NCI-H345 treated with DMSO at 0.1 percent for 48 hours (cell line): ENCODE results near the gene CD81.

Experiments used
- DNase-seq: peaks from one replicate; lab custom pipeline; 2025; ENCODE audit not compliant: unreplicated experiment; lab: John Stamatoyannopoulos, UW

The CD81 gene

DNA sequence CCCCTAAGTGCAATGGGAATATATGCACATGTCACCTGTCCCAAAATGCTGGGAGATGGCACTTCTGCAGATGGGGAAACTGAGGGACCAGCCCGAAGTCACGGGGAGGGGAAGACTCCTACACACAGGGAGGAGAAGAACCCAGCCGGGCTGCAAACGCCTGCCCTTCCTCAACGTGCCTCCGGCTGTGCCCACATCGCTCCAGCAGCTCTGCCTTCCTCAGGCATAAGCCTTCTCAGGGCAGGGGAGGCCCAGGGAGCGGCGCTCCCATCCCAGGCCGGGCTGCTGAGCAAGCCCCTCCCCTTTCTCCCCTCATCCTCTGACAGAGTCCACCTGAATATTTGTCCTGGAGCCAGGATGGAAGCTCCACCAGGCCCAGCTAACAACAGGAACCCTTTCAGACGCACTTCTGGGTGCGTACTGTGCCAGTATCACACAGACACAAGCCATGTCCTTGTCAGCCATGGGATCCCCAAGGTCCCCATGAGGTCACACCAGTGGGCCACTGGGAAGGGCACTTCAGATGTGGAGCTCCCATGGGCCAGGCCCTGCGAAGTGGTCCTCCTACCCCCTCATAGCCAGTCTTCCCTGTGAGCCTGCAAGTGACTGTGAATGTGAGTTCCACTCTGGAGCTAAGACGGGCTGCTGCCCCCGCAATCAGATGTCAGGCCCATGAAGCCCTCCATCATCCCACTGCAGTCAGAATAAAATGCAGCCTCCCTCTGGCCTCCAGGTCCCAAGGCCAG is 2.5 kb upstream of the CD81 start:
- no peak for DNase-seq

DNA sequence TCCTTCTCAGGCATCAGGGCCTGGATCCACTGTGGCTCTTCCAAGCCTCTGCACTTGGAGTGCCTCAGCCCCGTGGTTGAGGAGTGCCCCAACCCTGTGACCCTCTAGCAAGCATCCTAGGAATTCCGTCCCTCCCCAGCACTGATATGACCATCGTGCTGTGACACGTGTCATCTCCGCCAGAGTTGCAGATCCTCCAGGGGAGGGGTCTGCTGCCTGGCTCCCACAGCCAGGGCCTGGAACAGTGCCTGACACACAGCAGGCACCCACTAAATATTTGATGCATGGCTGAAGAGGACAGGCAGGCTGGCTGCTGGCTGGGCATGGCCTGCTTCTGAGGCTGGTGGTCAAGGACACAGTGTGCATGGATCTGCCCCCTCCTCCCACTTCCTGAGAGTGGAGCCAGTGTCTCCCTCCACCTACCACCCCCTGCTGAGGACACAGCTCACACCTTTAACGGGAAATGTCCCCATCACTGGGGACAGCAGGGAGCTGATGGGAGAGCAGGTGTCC is 1.7 kb upstream of the CD81 start:
- no peak for DNase-seq

DNA sequence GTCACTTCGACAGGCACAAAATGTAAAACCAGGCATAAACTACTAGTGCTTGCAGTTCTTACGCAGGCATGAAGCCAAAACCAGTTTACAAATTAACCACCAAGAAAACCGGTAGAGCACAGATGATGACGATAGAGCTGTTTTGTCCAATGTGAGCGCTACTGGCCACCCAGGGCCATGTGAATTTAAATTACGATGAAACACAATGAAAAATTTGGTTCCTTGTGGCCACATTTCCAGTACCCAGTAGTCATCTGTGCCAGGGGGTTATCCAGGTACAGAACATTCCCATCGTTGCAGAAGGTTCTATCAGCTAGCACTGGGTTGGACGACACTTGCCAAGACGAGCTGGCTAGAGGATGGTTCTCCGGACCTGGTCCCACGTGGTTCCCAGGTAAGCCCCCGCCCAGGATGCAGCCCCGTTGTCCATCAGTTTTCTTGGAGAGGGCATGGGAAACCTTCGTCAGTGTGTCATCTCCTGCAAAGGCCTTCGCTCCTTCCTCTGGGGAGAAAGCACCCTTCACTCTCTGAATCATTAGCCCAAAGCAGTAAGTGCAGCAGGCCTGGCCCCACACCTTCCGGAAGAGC is 1.1 kb upstream of the CD81 start:
- DNase-seq = no peak

- no peak for DNase-seq
Observed at GRCh38 chr11:2377511-2378443, 667 bp downstream of the CD81 start.

DNA sequence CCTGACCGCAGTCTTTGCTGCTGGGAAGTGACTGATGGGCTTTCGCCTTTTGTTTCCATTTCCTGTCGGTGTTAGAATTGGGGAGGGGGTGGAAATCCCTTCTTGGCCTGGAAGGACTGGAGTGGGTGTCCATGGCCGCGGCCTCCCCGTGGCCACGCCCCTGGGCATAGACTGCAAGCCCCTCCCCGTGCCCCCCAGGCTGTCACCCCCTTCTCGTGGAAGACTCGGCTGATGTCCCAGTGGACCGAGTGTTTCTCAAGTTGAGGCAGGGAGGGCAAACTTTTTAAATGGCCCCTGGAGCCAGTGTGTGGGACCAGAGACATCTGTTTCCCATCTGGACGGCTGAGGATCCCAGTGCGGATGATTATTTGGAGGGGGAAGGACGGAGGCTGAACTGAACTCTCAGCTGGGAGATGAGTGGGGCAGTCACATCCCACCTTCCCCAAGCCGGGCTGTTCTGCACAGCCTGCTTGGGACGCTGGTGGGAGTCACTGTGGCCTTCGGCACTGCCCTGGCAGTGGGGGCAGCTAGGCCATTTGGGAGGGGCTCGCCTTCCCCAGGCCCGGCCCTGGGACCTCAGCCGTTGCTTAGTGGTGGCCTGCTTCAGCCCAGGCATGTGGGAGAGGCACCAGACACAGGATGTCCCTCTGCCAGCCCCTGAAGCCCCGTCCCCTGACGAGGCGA is 1.6 kb downstream of the CD81 start:
- DNase-seq = no peak

DNA sequence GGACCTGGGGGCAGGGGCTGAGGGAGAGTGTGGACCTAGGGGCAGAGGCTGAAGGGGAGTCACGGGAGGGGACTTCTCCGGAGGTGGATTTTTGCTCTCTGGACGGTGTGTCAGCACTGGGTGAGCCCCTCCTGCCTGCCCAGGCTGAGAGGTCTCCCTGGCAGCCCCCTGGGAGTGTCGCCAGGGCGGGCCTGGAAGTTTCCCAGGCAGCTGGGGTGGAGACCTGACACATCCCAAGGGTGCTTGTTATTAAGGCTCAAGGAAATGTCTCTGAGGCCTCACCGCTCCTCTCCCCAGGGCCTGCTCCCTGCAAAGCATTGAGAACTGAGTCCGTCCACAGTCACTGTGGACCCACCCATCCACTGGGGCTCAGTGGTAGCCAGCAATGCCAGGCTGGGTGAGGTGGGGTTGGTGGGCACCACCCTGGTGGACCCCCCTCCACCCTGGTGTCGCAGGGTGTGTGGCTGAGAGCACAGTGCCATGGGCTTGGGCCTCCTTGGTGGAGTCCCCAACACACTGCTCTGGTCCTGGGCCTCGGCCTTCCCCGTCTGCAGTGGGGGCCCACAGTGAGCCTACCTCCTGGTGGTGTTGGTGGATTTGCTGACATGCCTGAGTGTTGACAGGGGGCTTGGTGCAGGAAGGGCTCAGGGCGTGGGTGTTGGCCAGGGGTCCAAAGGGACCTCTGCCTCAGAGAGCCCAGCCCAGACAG is 2.5 kb downstream of the CD81 start:
- DNase-seq = no peak

DNA sequence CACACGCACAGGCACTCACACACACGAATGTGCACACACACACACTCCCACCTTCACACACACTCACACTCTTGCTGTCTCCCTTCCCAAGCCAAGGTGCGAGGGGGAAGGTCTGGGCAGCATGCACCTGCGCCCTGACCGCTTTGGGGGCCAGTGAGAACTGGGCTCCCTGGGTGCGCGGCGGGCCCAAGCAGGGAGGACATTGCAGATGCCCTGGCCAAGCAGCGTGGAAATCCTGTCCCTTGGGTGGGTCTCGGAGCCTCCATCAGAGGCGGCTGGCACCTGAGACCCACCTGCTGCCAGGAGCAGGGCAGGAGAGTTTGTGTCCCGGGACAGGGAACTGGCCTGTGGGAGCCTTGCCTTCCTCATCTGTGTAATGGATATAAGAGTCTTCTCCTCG is 3.3 kb downstream of the CD81 start:
- DNase-seq = no peak

DNA sequence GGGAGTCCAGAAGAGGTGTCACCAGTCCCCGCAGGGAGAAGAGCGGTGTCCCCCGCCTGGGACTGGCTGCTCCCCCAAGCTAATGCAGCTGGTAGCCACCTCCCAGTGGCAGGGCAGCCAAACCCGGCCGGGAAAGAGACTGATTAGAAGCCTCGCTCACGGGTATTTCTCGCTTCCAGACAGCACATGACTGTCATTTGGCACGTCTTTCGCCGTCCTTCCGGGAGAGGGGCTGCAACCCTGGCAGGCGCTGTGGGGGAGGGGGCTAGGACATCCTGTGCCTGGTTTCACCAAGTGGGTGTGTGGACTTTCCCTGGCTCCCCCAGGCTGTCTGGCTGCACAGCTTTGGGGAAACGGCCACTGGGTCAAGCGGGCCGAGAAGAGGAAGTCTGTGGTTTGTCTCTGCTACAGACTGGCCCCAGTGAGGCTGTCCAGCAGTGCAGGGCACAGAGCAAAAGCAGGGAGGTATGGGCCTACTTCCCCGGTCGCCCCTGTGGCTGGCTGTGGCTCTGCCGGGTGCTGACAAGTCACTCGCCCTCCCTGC is 3.8 kb downstream of the CD81 start:
- DNase-seq = no peak

DNA sequence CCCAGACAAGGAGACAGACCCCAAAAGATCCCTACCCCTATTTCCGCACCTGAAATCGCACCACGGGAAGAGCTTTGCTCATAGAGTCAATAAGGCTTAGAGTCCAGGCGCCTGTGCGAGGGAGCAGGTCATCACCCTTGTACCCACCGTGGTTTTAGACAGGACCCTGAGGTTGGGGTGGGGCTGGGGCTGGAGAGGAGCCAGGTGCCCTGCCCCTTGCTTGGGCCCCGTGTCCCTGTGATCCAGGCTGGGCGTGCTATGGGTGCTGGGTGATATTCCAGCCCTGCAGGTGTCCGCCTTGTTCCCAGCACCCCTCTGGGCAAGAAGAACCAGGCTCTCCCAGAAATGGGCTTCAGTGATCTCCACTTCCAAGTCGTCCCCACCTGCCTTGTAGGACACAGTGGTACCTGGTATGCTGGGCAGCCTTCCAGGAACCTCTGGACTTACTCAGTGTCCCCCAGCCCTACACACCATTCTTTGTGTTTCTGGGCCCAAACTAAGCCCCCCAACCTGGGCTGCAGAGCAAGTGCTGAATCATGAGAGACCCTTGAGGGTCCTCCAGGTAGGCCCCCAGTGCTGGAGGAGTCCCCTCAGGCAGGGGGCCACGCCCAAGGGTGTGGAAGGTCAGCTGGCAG is 4.5 kb downstream of the CD81 start:
- DNase-seq = no peak

- no peak for DNase-seq
Observed at GRCh38 chr11:2382129-2382517, 5.0 kb downstream of the CD81 start.

DNA sequence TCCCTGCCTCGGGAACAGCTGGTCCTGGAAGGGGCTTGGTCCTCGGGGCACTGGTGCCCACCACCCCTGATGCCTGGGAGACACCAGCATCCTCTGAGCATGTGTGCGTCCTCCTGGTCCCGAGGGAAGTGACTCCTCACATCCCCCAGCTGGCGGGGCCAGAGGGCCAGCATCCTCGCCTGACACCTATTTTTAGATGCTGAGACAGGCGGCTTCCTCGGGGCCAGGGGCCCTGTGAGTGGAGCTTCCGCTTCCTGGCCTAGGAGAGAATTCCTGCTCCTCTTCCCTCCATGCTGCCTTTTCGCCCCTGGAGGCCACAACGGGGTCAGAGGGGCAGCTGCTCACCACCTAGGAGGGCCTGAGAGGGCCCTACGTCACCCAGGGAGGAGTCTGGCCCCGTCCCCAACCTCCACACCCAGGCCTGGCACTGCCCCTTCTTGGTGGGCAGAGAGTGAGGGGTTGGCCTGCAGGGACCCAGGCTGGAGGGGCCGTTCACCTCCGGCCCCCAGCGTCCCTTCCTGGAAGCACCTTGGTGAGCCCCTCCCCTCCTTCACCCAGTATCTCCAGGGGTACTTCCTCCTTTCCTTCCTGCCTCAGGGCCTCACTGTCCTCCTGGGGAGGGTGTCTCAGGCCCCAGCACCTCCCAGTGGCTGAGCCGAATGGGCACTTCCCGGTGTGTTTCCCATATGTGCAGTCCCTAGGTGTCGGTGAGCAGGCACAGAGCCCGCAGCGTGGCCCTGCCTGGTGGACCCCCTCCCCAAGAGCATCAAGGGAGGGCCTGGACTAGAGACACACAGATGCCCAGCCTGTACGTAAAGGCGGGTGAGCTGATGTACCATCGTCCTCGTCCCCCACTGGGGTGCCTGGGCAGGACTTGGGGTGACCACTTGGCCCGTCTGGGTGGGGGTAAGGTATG is 6.1 kb downstream of the CD81 start:
- no peak for DNase-seq

DNA sequence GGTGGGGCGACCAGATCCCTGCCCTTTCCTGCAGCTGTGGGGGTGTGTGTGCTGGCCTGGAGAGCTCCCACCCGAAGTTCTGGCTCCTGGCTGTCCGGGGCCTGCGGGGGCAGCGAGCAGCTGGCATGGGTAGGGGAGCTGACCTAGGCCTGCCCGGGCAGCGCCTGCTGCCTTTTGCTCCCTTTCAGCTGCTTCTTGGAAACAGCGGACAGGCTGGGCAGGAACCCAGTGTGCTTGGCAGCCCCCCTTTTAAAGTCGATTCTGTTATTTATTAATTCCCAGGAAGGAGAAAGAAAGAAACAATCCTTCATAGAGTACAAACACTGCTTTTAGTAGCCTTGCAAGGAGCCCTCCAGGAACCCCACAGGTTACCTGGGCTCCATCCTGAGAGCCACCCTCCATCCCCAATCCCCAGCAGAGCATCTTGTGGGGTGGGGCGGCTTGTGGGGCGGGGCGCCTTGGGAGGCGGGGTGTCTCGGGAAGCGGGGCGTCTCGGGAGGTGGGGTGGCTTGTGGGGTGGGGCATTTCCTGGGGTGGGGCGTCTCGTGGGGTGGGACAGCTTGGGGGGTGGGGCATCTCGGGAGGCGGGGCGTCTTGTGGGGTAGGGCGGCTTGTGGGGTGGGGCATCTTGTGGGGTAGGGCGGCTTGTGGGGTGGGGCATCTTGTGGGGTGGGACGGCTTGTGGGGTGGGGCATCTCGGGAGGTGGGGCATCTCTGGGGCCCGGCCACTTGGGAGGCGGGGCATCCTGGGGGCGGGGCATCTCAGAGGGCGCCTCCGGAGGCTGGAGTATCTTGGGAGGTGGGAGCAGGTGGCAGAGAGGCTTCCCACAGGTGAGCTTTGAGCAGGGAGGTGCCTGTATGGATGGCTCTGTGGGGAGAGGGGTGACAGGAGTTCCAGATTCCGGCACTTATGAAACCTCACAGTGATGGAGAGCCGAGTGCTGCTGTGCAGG is 7.0 kb downstream of the CD81 start:
- DNase-seq = no peak

- DNase-seq = no peak
Observed at GRCh38 chr11:2385156-2386151, 8.3 kb downstream of the CD81 start.

- no peak for DNase-seq
Observed at GRCh38 chr11:2386591-2386990, 9.5 kb downstream of the CD81 start.

DNA sequence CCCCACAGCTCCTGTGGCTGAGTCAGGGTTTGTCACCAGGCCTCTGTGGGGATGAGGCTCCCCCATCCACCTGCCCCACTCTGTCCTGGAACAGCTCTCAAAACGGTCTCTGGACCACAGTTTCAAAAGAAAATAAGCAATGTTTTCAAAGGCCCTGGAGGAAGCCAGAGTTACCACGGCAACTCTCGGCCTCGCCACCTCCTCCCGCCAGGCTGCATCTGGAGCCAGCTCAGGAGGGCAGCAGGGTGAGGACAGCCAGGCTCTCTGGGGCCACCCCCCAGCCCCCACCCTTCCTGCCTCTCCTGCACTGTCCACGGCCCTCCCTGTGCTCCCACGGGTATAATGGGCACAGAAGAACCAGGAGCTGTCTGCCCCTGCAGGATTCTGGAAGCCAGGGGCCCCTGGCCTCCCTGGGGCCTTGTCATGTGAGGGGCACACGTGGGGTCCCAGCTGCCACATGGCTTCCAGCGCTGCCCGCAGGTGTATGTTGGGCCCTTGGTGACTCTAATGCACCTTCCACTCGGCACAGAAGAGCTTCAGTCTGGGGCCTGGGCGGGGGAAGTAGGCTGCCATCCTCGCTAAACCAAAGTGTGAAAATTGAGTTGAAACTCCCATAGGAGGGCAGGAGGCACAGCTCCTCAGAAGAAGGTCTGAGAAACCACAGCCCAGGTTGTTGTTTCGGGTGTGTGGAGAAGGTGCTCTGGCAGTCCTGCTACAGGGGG is 10.3 kb downstream of the CD81 start:
- DNase-seq = no peak
